ENCODE data around the gene SUV39H1. TPM values are rescaled to one million over a fixed set of nuclear protein-coding genes. Genes with fewer than 3 reads are reported as not detected.

SUV39H1 gene
- total and polyA plus RNA-seq, 9 of the 15 experiments (the other 6 are each of a cell fraction or from before 2014, with no cell fraction given) = 4.7 to 34.7 (median 17.9) TPM

GRCh38 chrX:48702032-48702431, 5.5 kb downstream of the SUV39H1 start (continued):
- peak; percentile 55; the same call in 1 of the 2 replicates for TF ChIP-seq TFAP4 (CRISPR knock-in tag; IDR thresholded peaks at IDR 0.05; ENCODE audit: borderline replicate concordance)
- no peak for TF ChIP-seq ZFPM2 (CRISPR knock-in tag; IDR thresholded peaks at IDR 0.05)
- no peak for TF ChIP-seq MTA2 (IDR thresholded peaks at IDR 0.05; ENCODE audit: low read depth)
- no peak for TF ChIP-seq SMAD3 (CRISPR knock-in tag; conservative IDR thresholded peaks at IDR 0.05)
- TF ChIP-seq PRDM10 (IDR thresholded peaks at IDR 0.05; ENCODE audit: partially characterized antibody) = peak; percentile 81
- peak; percentile 13 to 33; a peak in 1 of 4 replicates for TF ChIP-seq KDM1A (IDR thresholded peaks at IDR 0.05)
- TF ChIP-seq RAD21 (CRISPR knock-in tag; conservative IDR thresholded peaks at IDR 0.05 in 1 of 2, IDR thresholded peaks at IDR 0.05 in 1 of 2) = peak in 1 of 2 experiments; percentile 20; a peak in 1 of 4 replicates
- TF ChIP-seq THRAP3 (IDR thresholded peaks at IDR 0.05; ENCODE audit: borderline replicate concordance) = no peak
- TF ChIP-seq ARHGAP35 (IDR thresholded peaks at IDR 0.05; ENCODE audit: partially characterized antibody) = no peak
- no peak for TF ChIP-seq BRF2 (IDR thresholded peaks at IDR 0.05; ENCODE audit: borderline replicate concordance, insufficient read depth, insufficient read length)
- no peak for TF ChIP-seq EHMT2 (IDR thresholded peaks at IDR 0.05)
- TF ChIP-seq BDP1 (IDR thresholded peaks at IDR 0.05; ENCODE audit: insufficient read depth, insufficient read length) = no peak
- no peak for TF ChIP-seq USF1 (CRISPR knock-in tag; IDR thresholded peaks at IDR 0.05)
- TF ChIP-seq ZBTB8A (IDR thresholded peaks at IDR 0.05; ENCODE audit: partially characterized antibody) = no peak
- no peak for TF ChIP-seq CREBBP (IDR thresholded peaks at IDR 0.05; ENCODE audit: low read depth, low read length)
- TF ChIP-seq MIER1 (IDR thresholded peaks at IDR 0.05; ENCODE audit: low read depth) = no peak
- TF ChIP-seq SIRT6 (IDR thresholded peaks at IDR 0.05; ENCODE audit: low read depth, low read length) = no peak
- TF ChIP-seq NR1H2 (CRISPR knock-in tag; IDR thresholded peaks at IDR 0.05) = no peak
- no peak for TF ChIP-seq PATZ1 (CRISPR knock-in tag; IDR thresholded peaks at IDR 0.05; ENCODE audit: borderline replicate concordance)
- no peak for TF ChIP-seq MEF2D (tag; conservative IDR thresholded peaks at IDR 0.05; ENCODE audit: low read depth)
- no peak for TF ChIP-seq SP1 (CRISPR knock-in tag; IDR thresholded peaks at IDR 0.05)
- TF ChIP-seq ZKSCAN3 (CRISPR knock-in tag; IDR thresholded peaks at IDR 0.05) = no peak

Measured in K562 (cell line).